HG02970 (cell line): ENCODE data around the gene GNRH2.
A peak's percentile ranks its signal among the peaks of the same experiment; 100 is the strongest.
"Not testable (repeated sequence)": the region's sequence is repeated elsewhere in the genome, so short reads cannot be mapped to it uniquely, and the experiment has no call there.

Source experiments
- ATAC-seq: cut with Tn5 transposase; IDR thresholded peaks from one replicate; pipeline ENCODE4 v1.9.1; 2021; ENCODE audit warnings: mild to moderate bottlenecking, moderate library complexity, moderate number of reproducible peaks; ENCODE audit not compliant: unreplicated experiment, low FRiP score

GNRH2 gene

GRCh38 chr20:3040086-3040485, 3.3 kb upstream of the GNRH2 start:
- ATAC-seq = no peak

- no peak for ATAC-seq
Observed at GRCh38 chr20:3041854-3042409, 1.5 kb upstream of the GNRH2 start.

- ATAC-seq = no peak
Observed at GRCh38 chr20:3042625-3043024, 797 bp upstream of the GNRH2 start.

- ATAC-seq = no peak
Observed at GRCh38 chr20:3044336-3044965, 1.0 kb downstream of the GNRH2 start.

GRCh38 chr20:3045042-3045815, 1.8 kb downstream of the GNRH2 start:
- peak; percentile 36 for ATAC-seq

- peak; percentile 73 for ATAC-seq
Observed at GRCh38 chr20:3045816-3046676, 2.6 kb downstream of the GNRH2 start, which contains the start of gene MRPS26. MRPS26 (plus strand) TSS chr20:3046052; CDS start chr20:3046069, 17 bp downstream.

- no peak for ATAC-seq
Observed at GRCh38 chr20:3046677-3047462, 3.4 kb downstream of the GNRH2 start.

- no peak for ATAC-seq
Observed at GRCh38 chr20:3047486-3048419, 4.3 kb downstream of the GNRH2 start.

GRCh38 chr20:3051385-3052019, 8.1 kb downstream of the GNRH2 start:
- no peak for ATAC-seq

GRCh38 chr20:3059489-3059888, 16.1 kb downstream of the GNRH2 start:
- no peak for ATAC-seq

GRCh38 chr20:3064119-3064518, 20.7 kb downstream of the GNRH2 start:
- not testable (repeated sequence) for ATAC-seq

- no peak for ATAC-seq
Observed at GRCh38 chr20:3067139-3068014, 24.0 kb downstream of the GNRH2 start.

- ATAC-seq = no peak
Observed at GRCh38 chr20:3068075-3068474, 24.7 kb downstream of the GNRH2 start.

GRCh38 chr20:3068986-3069900, 25.8 kb downstream of the GNRH2 start:
- ATAC-seq = no peak

GRCh38 chr20:3070725-3071124, 27.3 kb downstream of the GNRH2 start:
- ATAC-seq = no peak

- no peak for ATAC-seq
Observed at GRCh38 chr20:3071266-3071609, 27.8 kb downstream of the GNRH2 start.
